PFSK-1 (cell line): Measurements from ENCODE around the gene EPHA4.

ENCODE experiments used
- FOXP2 ChIP-seq: optimal IDR thresholded peaks from 2 replicates; pipeline ENCODE3; 2011; ENCODE audit warnings: borderline replicate concordance, control low read depth, inconsistent platforms; ENCODE audit not compliant: insufficient read depth; ENCODE audit errors: extremely low read length, extremely low read depth
- POLR2AphosphoS5 ChIP-seq: IDR thresholded peaks from 2 replicates; pipeline ENCODE4 v1.6.1; 2012; ENCODE audit warnings: low read depth, mild to moderate bottlenecking, control low read depth, low read length, moderate library complexity
- REST ChIP-seq, 2 experiments: IDR thresholded peaks; 2 replicates each; pipeline versions ENCODE4 v1.6.1 to v1.8.0; 2011 to 2012; ENCODE audit warnings: low read depth in 2 of 2, low read length in 2 of 2, control low read depth in 1 of 2, inconsistent platforms in 1 of 2, mild to moderate bottlenecking in 1 of 2, moderate library complexity in 1 of 2; ENCODE audit not compliant: insufficient read depth in 1 of 2
- SIN3A ChIP-seq: IDR thresholded peaks from 2 replicates; pipeline ENCODE4 v1.6.1; 2012; ENCODE audit warnings: mild to moderate bottlenecking, low read length, moderate library complexity, borderline replicate concordance; ENCODE audit not compliant: insufficient read depth
- TAF1 ChIP-seq: IDR thresholded peaks from 2 replicates; pipeline ENCODE4 v1.6.1; 2012; ENCODE audit warnings: low read length, control low read depth, borderline replicate concordance; ENCODE audit not compliant: insufficient read depth

- TF ChIP-seq REST (IDR thresholded peaks at IDR 0.05; ENCODE audit: insufficient read depth in 1 of 2, low read depth in 2 of 2, low read length in 2 of 2) (no peak), POLR2AphosphoS5 (no peak), SIN3A (no peak), TAF1 (no peak), FOXP2 (no peak)
Observed at GRCh38 chr2:221449406-221449805, 122.7 kb downstream of the EPHA4 start.
